Skeletal muscle tissue (tissue), 4 donors: ENCODE results near the gene CDH20. TPM values are rescaled to one million over a fixed set of nuclear protein-coding genes. Genes with fewer than 3 reads are reported as not detected.
A peak's percentile ranks its signal among the peaks of the same experiment; 100 is the strongest.

Experiments used
- H3K27ac ChIP-seq: one replicate; pipeline ENCODE4 v1.7.0; 2013; ENCODE audit warnings: mild to moderate bottlenecking, low read depth, low read length, inconsistent platforms
- H3K27me3 ChIP-seq, 3 donors: one replicate each; pipeline ENCODE4 v1.7.0; 2013; ENCODE audit warnings: low read length in 3 of 3; ENCODE audit not compliant: control insufficient read depth in 3 of 3, insufficient read depth in 3 of 3
- H3K36me3 ChIP-seq, 3 donors: one replicate each; pipeline ENCODE4 v1.7.0; 2013; ENCODE audit warnings: low read length in 3 of 3; ENCODE audit not compliant: control insufficient read depth in 3 of 3, insufficient read depth in 3 of 3
- H3K4me1 ChIP-seq, 3 donors: one replicate each; pipeline ENCODE4 v1.7.0; 2013; ENCODE audit warnings: low read length in 3 of 3, mild to moderate bottlenecking in 3 of 3; ENCODE audit not compliant: control insufficient read depth in 3 of 3, insufficient read depth in 3 of 3
- H3K4me3 ChIP-seq, 3 donors: one replicate each; pipeline ENCODE4 v1.7.0; 2013; ENCODE audit warnings: low read length in 3 of 3
- H3K9ac ChIP-seq, 3 donors: one replicate each; pipeline ENCODE4 v1.7.0; 2013; ENCODE audit warnings: low read length in 3 of 3, mild to moderate bottlenecking in 3 of 3, moderate library complexity in 2 of 3, low read depth in 1 of 3
- H3K9me3 ChIP-seq, 3 donors: one replicate each; pipeline ENCODE4 v1.7.0; 2013; ENCODE audit warnings: low read length in 3 of 3; ENCODE audit not compliant: control insufficient read depth in 3 of 3
- total RNA-seq: library from RNA; depleted of rRNA; stranded (reverse); fragments of >200 nt; gene quantifications from one replicate; pipeline ENCODE4 v1.2.3, GENCODE V29; 2014
- donor health status: Osteomylitis.

CDH20 gene
- total RNA-seq, 1 donor from 2014 or later = 1.0 TPM

GRCh38 chr18:61543518-61543917 is 210.3 kb downstream of the CDH20 start:
- Histone ChIP-seq H3K27me3 (no peaks in the 10 kb centered on the region), H3K4me1 (no peaks in the 10 kb centered on the region), H3K4me3 (no peak overlapping the region), H3K9me3 (no peaks in the 10 kb centered on the region), H3K36me3 (no peaks in the 10 kb centered on the region), H3K27ac (no peak overlapping the region), H3K9ac (no peak overlapping the region)

GRCh38 chr18:61544178-61544577 is 210.9 kb downstream of the CDH20 start:
- Histone ChIP-seq H3K9me3 (no peaks in the 10 kb centered on the region), H3K4me3 (no peak overlapping the region), H3K4me1 (no peaks in the 10 kb centered on the region), H3K9ac (no peak overlapping the region), H3K36me3 (no peaks in the 10 kb centered on the region), H3K27ac (no peak overlapping the region), H3K27me3 (no peaks in the 10 kb centered on the region)

- Histone ChIP-seq H3K4me1 (no peaks in the 10 kb centered on the region), H3K4me3 (no peak overlapping the region), H3K9me3 (no peaks in the 10 kb centered on the region), H3K36me3 (no peaks in the 10 kb centered on the region), H3K27me3 (peaks cover 0 to 2% (median 0%) of the 10 kb centered on the region in 3 donors), H3K27ac (no peak overlapping the region), H3K9ac (no peak overlapping the region)
Observed at GRCh38 chr18:61545281-61546245, 212.3 kb downstream of the CDH20 start.

- no peaks in the 10 kb centered on the region for H3K36me3 ChIP-seq
- no peak overlapping the region for H3K4me3 ChIP-seq
- no peak overlapping the region for H3K27ac ChIP-seq
- H3K9ac ChIP-seq = no peak overlapping the region
- H3K4me1 ChIP-seq = no peaks in the 10 kb centered on the region
- no peaks in the 10 kb centered on the region for H3K9me3 ChIP-seq
- H3K27me3 ChIP-seq = peaks cover 0 to 2% (median 0%) of the 10 kb centered on the region in 3 donors
Observed at GRCh38 chr18:61546590-61546989, 213.4 kb downstream of the CDH20 start.

- Histone ChIP-seq H3K9ac (no peak overlapping the region), H3K4me3 (no peak overlapping the region), H3K36me3 (no peaks in the 10 kb centered on the region), H3K27me3 (peaks cover 0 to 2% (median 0%) of the 10 kb centered on the region in 3 donors), H3K4me1 (no peaks in the 10 kb centered on the region), H3K27ac (no peak overlapping the region), H3K9me3 (no peaks in the 10 kb centered on the region)
Observed at GRCh38 chr18:61549416-61549815, 216.2 kb downstream of the CDH20 start.

GRCh38 chr18:61549889-61550288 is 216.7 kb downstream of the CDH20 start:
- Histone ChIP-seq H3K4me3 (no peak overlapping the region), H3K36me3 (no peaks in the 10 kb centered on the region), H3K9me3 (no peaks in the 10 kb centered on the region), H3K4me1 (no peaks in the 10 kb centered on the region), H3K9ac (no peak overlapping the region), H3K27me3 (peaks cover 0 to 2% (median 0%) of the 10 kb centered on the region in 3 donors), H3K27ac (no peak overlapping the region)

GRCh38 chr18:61551586-61551985 is 218.4 kb downstream of the CDH20 start:
- Histone ChIP-seq H3K9me3 (no peaks in the 10 kb centered on the region), H3K27me3 (peaks cover 0 to 2% (median 0%) of the 10 kb centered on the region in 3 donors), H3K4me3 (no peak overlapping the region), H3K27ac (no peak overlapping the region), H3K4me1 (no peaks in the 10 kb centered on the region), H3K9ac (no peak overlapping the region), H3K36me3 (no peaks in the 10 kb centered on the region)

GRCh38 chr18:61553045-61553659 is 219.9 kb downstream of the CDH20 start:
- H3K27me3 ChIP-seq = peaks cover 0 to 2% (median 0%) of the 10 kb centered on the region in 3 donors
- no peak overlapping the region for H3K9ac ChIP-seq

GRCh38 chr18:61554117-61554776 is 221.0 kb downstream of the CDH20 start:
- peak overlapping the region in 1 of 3 donors; percentile 25 for H3K9ac ChIP-seq
- no peak overlapping the region for H3K27ac ChIP-seq
- peaks cover 0 to 2% (median 0%) of the 10 kb centered on the region in 3 donors for H3K27me3 ChIP-seq
- H3K4me3 ChIP-seq = peak overlapping the region in 2 of 3 donors; percentile 43 to 45
- H3K36me3 ChIP-seq = no peaks in the 10 kb centered on the region
- H3K4me1 ChIP-seq = no peaks in the 10 kb centered on the region
- H3K9me3 ChIP-seq = no peaks in the 10 kb centered on the region

More at GRCh38 chr18:61553045-61553659, 219.9 kb downstream of the CDH20 start:
- H3K36me3 ChIP-seq = no peaks in the 10 kb centered on the region
- no peaks in the 10 kb centered on the region for H3K4me1 ChIP-seq
- H3K9me3 ChIP-seq = no peaks in the 10 kb centered on the region
- H3K4me3 ChIP-seq = no peak overlapping the region
- no peak overlapping the region for H3K27ac ChIP-seq
